ENCODE results near the gene TM9SF1.

GRCh38 chr14:24176599-24176998 is 18.6 kb downstream of the TM9SF1 start:
- peak in 1 of 3 donors; percentile 18 for TF ChIP-seq POLR2AphosphoS5 (IDR thresholded peaks at IDR 0.05)
- no peak for TF ChIP-seq CTCF (IDR thresholded peaks at IDR 0.05 in 8 of 11, conservative IDR thresholded peaks at IDR 0.05 in 3 of 11)
